ENCODE data around the gene ARL6IP4. TPM values are rescaled to one million over a fixed set of nuclear protein-coding genes. Genes with fewer than 3 reads are reported as not detected.

The ARL6IP4 gene
- total RNA-seq, 1 experiment from 2014 or later = 162 TPM

GRCh38 chr12:122965321-122965751 lies 15.1 kb upstream of the ARL6IP4 start:
- Histone ChIP-seq H3K4me2 (peak overlapping the region; percentile 96), H3K27me3 (ENCODE audit: insufficient read depth, low read depth) (no peaks in the 10 kb centered on the region), H3K79me2 (ENCODE audit: low read depth) (no peaks in the 10 kb centered on the region), H3K27ac (no peak overlapping the region), H4K20me1 (ENCODE audit: insufficient read depth) (no peaks in the 10 kb centered on the region), H3K4me3 (peak overlapping the region; percentile 82; the same call in 1 of the 2 replicates), H3K9me3 (ENCODE audit: insufficient read depth, low read depth) (no peaks in the 10 kb centered on the region), H3K4me1 (replicated peaks; ENCODE audit: insufficient read depth) (peaks cover 5% of the 10 kb centered on the region), H2AFZ (no peak overlapping the region; the same call in 1 of the 2 replicates), H3K36me3 (ENCODE audit: low read depth) (no peaks in the 10 kb centered on the region), H3K9me2 (ENCODE audit: insufficient read depth) (no peaks in the 10 kb centered on the region), H3F3A (ENCODE audit: insufficient read depth, low read depth) (peaks cover 12% of the 10 kb centered on the region)
- intact Hi-C loops (cut with micrococcal nuclease; ENCODE audit: unreplicated experiment) = loop anchor here (5.0 kb wide), 1 partner anchor 188 kb away; no protein-coding TSS in a partner anchor
- no TSS peak for BruUV-seq (replicated peaks)
- POLR2A ChIA-PET (ENCODE audit: unreplicated experiment) = no interaction called here
- CTCF ChIA-PET = interaction anchor here (0.6 to 1.1 kb wide), 3 partner anchors 77 to 268 kb away, joined by 3 to 9 read pairs (median 6); partner anchors contain the start of genes MPHOSPH9 and MTRFR
- DNase-seq = no peak
- TF ChIP-seq CTCF (conservative IDR thresholded peaks at IDR 0.05) = no peak
- TF ChIP-seq EZH2 (IDR thresholded peaks at IDR 0.05; ENCODE audit: low read depth) = no peak

GRCh38 chr12:122965851-122966742 lies 14.4 kb upstream of the ARL6IP4 start, which contains the start of gene ABCB9:
Gene ABCB9, minus strand, starts transcription at chr12:122966463. Its CDS starts 6,228 bp downstream, at chr12:122960235.
- no peak within 1 kb of the TSS for H3K27ac ChIP-seq

More at GRCh38 chr12:122965851-122966742, 14.4 kb upstream of the ARL6IP4 start, which contains the start of gene ABCB9:
- H3K27me3 ChIP-seq (ENCODE audit: insufficient read depth, low read depth) = no peaks in the 10 kb centered on the region
- intact Hi-C loops (cut with micrococcal nuclease; ENCODE audit: unreplicated experiment) = loop anchor here (5.0 kb wide), 1 partner anchor 189 kb away; no protein-coding TSS in a partner anchor
- BruUV-seq (replicated peaks) = TSS peak; percentile 26
- H3K4me3 ChIP-seq = peak within 1 kb of the TSS; percentile 82
- H4K20me1 ChIP-seq (ENCODE audit: insufficient read depth) = no peaks in the 10 kb centered on the region
- H3K36me3 ChIP-seq (ENCODE audit: low read depth) = no peaks in the 10 kb centered on the region
- ChIA-PET POLR2A (ENCODE audit: unreplicated experiment) (interaction anchor here (0.5 to 0.7 kb wide), 3 partner anchors 22 to 266 kb away, joined by 3 to 5 read pairs (median 3); partner anchors contain the start of gene MPHOSPH9), CTCF (interaction anchor here (0.5 to 1.1 kb wide), 5 partner anchors 77 to 456 kb away, joined by 3 to 9 read pairs (median 4); no protein-coding TSS in a partner anchor)
- no peaks in the 10 kb centered on the region for H3K9me2 ChIP-seq (ENCODE audit: insufficient read depth)
- peaks cover 12% of the 10 kb centered on the region for H3F3A ChIP-seq (ENCODE audit: insufficient read depth, low read depth)
- H3K4me2 ChIP-seq = peak within 1 kb of the TSS; percentile 96
- H2AFZ ChIP-seq = peak within 1 kb of the TSS; percentile 89
- DNase-seq = peak; percentile 82 to 96
- no peaks in the 10 kb centered on the region for H3K79me2 ChIP-seq (ENCODE audit: low read depth)
- peaks cover 5% of the 10 kb centered on the region for H3K4me1 ChIP-seq (replicated peaks; ENCODE audit: insufficient read depth)
- H3K9me3 ChIP-seq (ENCODE audit: insufficient read depth, low read depth) = no peaks in the 10 kb centered on the region
- no peak for TF ChIP-seq CTCF (conservative IDR thresholded peaks at IDR 0.05)
- TF ChIP-seq EZH2 (IDR thresholded peaks at IDR 0.05; ENCODE audit: low read depth) = no peak
